Muscle of leg (tissue), 11 donors: ENCODE data around the gene RNF4. TPM values are rescaled to one million over a fixed set of nuclear protein-coding genes. Genes with fewer than 3 reads are reported as not detected.
"Not testable (repeated sequence)": the region's sequence is repeated elsewhere in the genome, so short reads cannot be mapped to it uniquely, and the experiment has no call there.

ENCODE experiments used
- DNase-seq: peaks from one replicate; pipeline ENCODE4 v3.0.0; 2013
- H3K27ac ChIP-seq: one replicate; pipeline ENCODE4 v1.5.1; 2013; ENCODE audit warnings: mild to moderate bottlenecking, low read length, control low read depth
- H3K27me3 ChIP-seq: one replicate; pipeline ENCODE4 v1.6.1; 2013; ENCODE audit warnings: low read length; ENCODE audit not compliant: control insufficient read depth, insufficient read depth
- H3K36me3 ChIP-seq: one replicate; pipeline ENCODE4 v1.6.1; 2013; ENCODE audit warnings: low read length; ENCODE audit not compliant: control insufficient read depth, insufficient read depth
- H3K4me1 ChIP-seq: one replicate; pipeline ENCODE4 v1.6.1; 2013; ENCODE audit warnings: low read length; ENCODE audit not compliant: control insufficient read depth, insufficient read depth
- H3K4me3 ChIP-seq: one replicate; pipeline ENCODE4 v1.5.1; 2013; ENCODE audit warnings: low read length, control low read depth
- H3K9me3 ChIP-seq: replicated peaks from 2 replicates; pipeline ENCODE4 v1.6.1; 2013; ENCODE audit warnings: low read depth, low read length; ENCODE audit not compliant: control insufficient read depth
- WGBS: methylation state at CpG from one replicate; pipeline ENCODE4 v1.1.5; 2013; ENCODE audit warnings: missing lambda C conversion rate; ENCODE audit not compliant: insufficient coverage; 5-methylcytosine and 5-hydroxymethylcytosine counted together
- polyA plus RNA-seq, 8 donors: library from polyadenylated mRNA; unstranded; fragments of 120-200 nt; gene quantifications; one replicate each; pipeline versions ENCODE4 v1.2.1 to v1.2.3, GENCODE V29; 2013; ENCODE audit warnings: inconsistent platforms in 1 of 8, low replicate concordance in 1 of 8; ENCODE audit not compliant: insufficient read length in 8 of 8, insufficient read depth in 1 of 8
- total RNA-seq: library from RNA; stranded (reverse); fragments of 120-200 nt; gene quantifications from one replicate; pipeline ENCODE4 v1.2.4, GENCODE V29; 2013

RNF4 gene
- total and polyA plus RNA-seq, 9 donors = 32.1 to 54.7 (median 43.3) TPM

DNA sequence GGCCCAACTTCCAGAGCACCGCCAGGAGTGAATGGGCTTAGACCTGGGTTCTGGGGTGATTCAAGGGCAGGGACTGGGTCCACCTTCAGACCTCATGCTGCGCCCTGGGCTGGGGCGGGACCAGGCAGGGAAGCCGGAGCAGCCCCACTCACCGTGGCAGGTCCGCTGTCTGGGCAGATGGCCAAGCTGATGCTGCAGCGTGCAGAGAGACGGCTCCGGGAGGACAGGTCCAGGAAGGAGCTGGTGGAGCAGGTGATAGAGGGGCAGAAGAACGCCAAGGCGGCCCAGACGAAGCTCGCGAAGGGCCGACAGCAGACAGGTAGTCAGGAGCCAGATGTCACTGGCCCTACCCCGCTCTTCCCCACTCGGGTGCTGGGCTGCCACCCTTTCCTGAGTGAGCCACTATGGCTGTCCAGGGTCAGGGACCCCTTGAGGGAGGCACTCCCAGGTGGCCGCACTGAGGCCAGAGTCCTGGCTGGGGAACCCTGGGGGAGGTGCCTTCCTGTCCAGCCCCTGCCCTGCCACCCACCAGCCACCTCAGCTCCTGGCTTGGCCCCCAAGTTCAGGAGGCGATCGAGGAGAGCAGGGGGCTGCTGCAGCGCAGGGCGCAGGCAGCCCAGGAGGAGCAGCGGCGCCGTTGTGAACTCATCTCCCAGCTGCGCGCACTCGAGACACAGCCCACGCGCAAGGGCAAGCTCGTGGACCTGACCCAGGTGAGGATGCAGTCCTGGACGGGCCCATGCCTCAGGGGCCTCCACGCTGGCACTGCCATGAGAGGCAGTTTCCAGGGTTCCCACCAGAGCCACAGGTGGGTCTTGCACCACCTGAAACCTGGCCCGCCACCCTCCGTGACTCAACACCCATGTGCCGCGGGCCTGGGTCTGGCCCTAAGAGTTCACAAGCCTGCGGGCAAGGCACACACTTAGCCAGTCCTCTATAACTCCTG lies 10.1 kb upstream of the RNF4 start:
- Histone ChIP-seq H3K4me3 (no peak overlapping the region), H3K36me3 (no peaks in the 10 kb centered on the region), H3K4me1 (peaks cover 12% of the 10 kb centered on the region), H3K9me3 (no peaks in the 10 kb centered on the region), H3K27ac (no peak overlapping the region), H3K27me3 (peaks cover 8% of the 10 kb centered on the region)
- WGBS = 79% methylated on average over 36 of the region's 38 CpGs
- DNase-seq = no peak

DNA sequence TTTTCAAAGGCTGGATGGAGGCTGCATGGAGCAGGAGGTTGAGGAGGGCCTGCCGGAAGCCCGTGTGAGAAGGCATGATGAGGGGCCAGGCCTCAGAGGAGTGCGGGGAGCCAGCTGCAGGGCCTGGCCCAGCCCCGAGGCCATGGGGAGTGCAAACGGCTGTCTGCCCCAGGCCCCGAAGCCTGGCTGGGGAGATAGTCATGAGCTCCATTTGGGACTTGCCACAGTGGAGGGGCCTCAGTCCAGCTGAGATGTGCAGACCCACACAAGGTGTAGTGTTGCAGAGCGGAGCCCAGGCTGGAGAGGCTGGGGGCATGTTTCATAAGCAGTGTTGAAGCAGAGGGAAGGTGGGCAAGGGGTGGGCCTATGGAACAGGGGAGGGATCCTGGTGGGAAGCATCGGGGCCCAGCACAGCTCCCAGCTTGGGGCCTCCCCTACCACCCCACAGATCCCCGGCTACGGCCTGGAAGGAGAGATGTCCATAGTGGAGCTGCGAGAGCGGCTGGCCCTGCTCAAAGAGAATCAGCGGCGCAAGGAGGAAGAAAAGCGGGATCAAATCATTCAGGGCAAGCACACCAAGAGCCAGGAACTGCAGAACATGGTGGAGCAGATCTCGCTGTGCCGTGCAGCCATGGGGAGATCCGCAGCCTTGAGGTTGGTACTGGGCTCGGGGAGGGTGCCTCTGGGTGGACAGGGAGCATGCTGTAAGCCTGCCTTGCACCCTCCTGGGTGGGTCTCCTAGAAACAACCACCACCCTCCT lies 9.1 kb upstream of the RNF4 start:
- Histone ChIP-seq H3K9me3 (no peaks in the 10 kb centered on the region), H3K4me3 (no peak overlapping the region), H3K4me1 (peaks cover 12% of the 10 kb centered on the region), H3K36me3 (no peaks in the 10 kb centered on the region), H3K27me3 (peaks cover 8% of the 10 kb centered on the region), H3K27ac (no peak overlapping the region)
- WGBS = 74% methylated on average over 13 of the region's 19 CpGs
- no peak for DNase-seq

DNA sequence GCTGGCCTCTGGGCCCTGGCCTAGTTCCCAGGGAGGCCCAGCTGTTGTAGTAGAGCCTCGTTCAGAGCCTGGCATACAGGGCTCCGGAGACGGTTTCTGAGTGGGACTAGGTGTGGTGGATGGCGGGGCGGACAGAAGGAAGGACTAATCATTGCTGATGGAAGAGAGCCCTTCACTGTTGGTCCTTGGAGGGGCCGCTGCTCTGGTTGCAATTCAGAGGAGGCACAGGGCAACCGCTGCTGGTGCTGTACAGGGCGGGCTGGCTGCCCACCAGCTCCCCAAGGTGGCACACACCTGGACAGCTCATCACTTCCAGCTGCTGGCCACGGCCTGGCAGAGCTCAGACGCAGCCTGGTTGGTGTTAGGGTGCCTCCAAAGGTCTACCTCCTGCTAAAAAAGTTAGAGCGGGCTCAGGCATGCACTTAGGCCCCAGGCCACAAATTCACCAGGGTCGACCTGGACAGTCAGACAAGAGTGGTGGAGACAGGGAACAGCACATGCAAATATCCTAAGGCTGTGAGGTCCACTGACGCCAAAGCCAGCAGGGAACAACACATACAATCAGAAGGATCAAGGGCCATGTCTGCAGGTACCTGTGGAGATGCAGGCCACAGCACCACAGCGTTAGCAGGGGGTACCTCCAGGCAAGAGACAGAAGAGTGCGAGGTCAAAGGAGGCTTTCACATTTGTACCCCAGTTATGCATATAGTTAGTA lies 7.5 kb upstream of the RNF4 start:
- 80% methylated on average over 13 of the region's 15 CpGs for WGBS
- Histone ChIP-seq H3K4me1 (peaks cover 12% of the 10 kb centered on the region), H3K9me3 (no peaks in the 10 kb centered on the region)

GRCh38 chr4:2462218-2462991 lies 6.5 kb upstream of the RNF4 start:
- Histone ChIP-seq H3K36me3 (peaks cover 6% of the 10 kb centered on the region), H3K9me3 (no peaks in the 10 kb centered on the region), H3K4me1 (peaks cover 12% of the 10 kb centered on the region), H3K27me3 (peaks cover 5% of the 10 kb centered on the region), H3K4me3 (peak overlapping the region; percentile 30), H3K27ac (peak overlapping the region; percentile 13)
- 2% methylated on average over 93 of the region's 99 CpGs for WGBS
- DNase-seq = peak; percentile 91

More for the DNA sequence above, 7.5 kb upstream of the RNF4 start:
- H3K27me3 ChIP-seq = peaks cover 8% of the 10 kb centered on the region
- no peak for DNase-seq
- no peak overlapping the region for H3K27ac ChIP-seq
- no peak overlapping the region for H3K4me3 ChIP-seq
- peaks cover 6% of the 10 kb centered on the region for H3K36me3 ChIP-seq

GRCh38 chr4:2462992-2463762 lies 5.7 kb upstream of the RNF4 start:
- Histone ChIP-seq H3K27me3 (peaks cover 5% of the 10 kb centered on the region), H3K4me1 (peaks cover 18% of the 10 kb centered on the region), H3K27ac (no peak overlapping the region), H3K9me3 (no peaks in the 10 kb centered on the region), H3K4me3 (peak overlapping the region; percentile 30), H3K36me3 (peaks cover 6% of the 10 kb centered on the region)
- WGBS = 17% methylated on average over 27 of the region's 35 CpGs
- no peak for DNase-seq

DNA sequence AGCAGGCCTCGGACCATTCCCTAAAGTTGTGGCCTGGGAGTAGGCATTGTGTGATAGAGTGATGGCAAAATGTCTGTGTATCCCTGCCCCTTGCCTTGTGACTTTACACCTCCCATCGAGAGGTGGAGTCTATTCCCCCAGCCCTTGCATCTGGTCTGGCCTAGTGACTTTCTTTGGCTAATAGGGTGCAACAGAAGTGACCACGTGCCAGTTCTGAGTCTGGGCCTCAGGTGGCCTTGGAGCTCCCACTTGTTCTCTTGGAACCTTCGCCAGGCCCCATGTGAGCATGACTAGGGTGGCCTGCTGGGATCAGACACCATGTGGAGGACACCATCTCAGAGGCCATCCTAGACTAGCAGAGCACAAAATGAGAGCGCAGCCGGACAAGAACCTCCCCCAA lies 3.9 kb upstream of the RNF4 start:
- H3K27ac ChIP-seq = no peak overlapping the region
- peaks cover 21% of the 10 kb centered on the region for H3K4me1 ChIP-seq
- peaks cover 6% of the 10 kb centered on the region for H3K36me3 ChIP-seq
- 81% methylated on average over 2 of the region's 6 CpGs for WGBS
- H3K9me3 ChIP-seq = no peaks in the 10 kb centered on the region
- peaks cover 5% of the 10 kb centered on the region for H3K27me3 ChIP-seq
- H3K4me3 ChIP-seq = no peak overlapping the region
- DNase-seq = no peak

DNA sequence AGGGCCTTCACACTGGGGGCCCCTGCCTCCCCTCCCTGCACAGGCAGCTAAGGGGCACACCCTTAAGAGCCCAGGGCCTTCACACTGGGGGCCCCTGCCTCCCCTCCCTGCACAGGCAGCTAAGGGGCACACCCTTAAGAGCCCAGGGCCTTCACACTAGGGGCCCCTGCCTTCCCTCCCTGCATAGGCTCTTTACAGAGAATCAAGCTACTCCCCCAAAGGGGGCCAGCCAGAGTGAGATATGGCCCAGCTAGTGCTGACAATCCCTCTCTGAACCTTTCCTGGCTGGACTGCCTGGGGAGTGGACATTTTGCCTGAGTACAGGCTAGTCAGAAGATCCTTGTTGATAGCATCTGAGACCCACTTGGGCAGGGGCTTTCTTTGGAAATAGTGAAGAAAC lies 3.4 kb upstream of the RNF4 start:
- not testable (repeated sequence) for H3K27me3 ChIP-seq, H3K4me3 ChIP-seq, H3K9me3 ChIP-seq, DNase-seq, H3K27ac ChIP-seq, H3K36me3 ChIP-seq
- peaks cover 24% of the 10 kb centered on the region for H3K4me1 ChIP-seq

GRCh38 chr4:2469192-2469984 lies 482 bp downstream of the RNF4 start:
- peaks cover 12% of the 10 kb centered on the region for H3K4me1 ChIP-seq
- under 1% methylated on average over 73 of the region's 78 CpGs for WGBS
- peak; percentile 44 for DNase-seq
- H3K4me3 ChIP-seq = peak overlapping the region; percentile 95
- H3K27ac ChIP-seq = peak overlapping the region; percentile 93
- no peaks in the 10 kb centered on the region for H3K27me3 ChIP-seq
- peaks cover 13% of the 10 kb centered on the region for H3K36me3 ChIP-seq
- no peaks in the 10 kb centered on the region for H3K9me3 ChIP-seq
